H9 (cell line): Measurements from ENCODE around the gene GPR173. TPM values are rescaled to one million over a fixed set of nuclear protein-coding genes. Genes with fewer than 3 reads are reported as not detected.

Source experiments
- DNase-seq: peaks from one replicate; pipeline ENCODE4 v3.0.0-alpha.2; 2017
- H2AFZ ChIP-seq: one replicate; pipeline ENCODE4 v1.6.1; 2013; ENCODE audit warnings: mild to moderate bottlenecking, low read length, control low read depth, moderate library complexity
- H2AK5ac ChIP-seq: 2 replicates; pipeline ENCODE4 v1.6.1; 2013; ENCODE audit warnings: low read length, control low read depth, mixed read lengths; ENCODE audit not compliant: insufficient read length
- H2BK120ac ChIP-seq: one replicate; pipeline ENCODE4 v1.6.1; 2013; ENCODE audit warnings: low read depth, mild to moderate bottlenecking, low read length, control low read depth, inconsistent platforms; ENCODE audit not compliant: poor library complexity, severe bottlenecking
- H2BK12ac ChIP-seq: 2 replicates; pipeline ENCODE4 v1.6.1; 2013; ENCODE audit warnings: low read length, control low read depth, mixed read lengths, low read depth; ENCODE audit not compliant: insufficient read length
- H2BK15ac ChIP-seq: 2 replicates; pipeline ENCODE4 v1.6.1; 2013; ENCODE audit warnings: low read depth, low read length, control low read depth
- H2BK20ac ChIP-seq: one replicate; pipeline ENCODE4 v1.6.1; 2013; ENCODE audit warnings: low read depth, mild to moderate bottlenecking, low read length, control low read depth, inconsistent platforms; ENCODE audit not compliant: poor library complexity, severe bottlenecking
- H2BK5ac ChIP-seq: 2 replicates; pipeline ENCODE4 v1.6.1; 2013; ENCODE audit warnings: low read length, control low read depth, mixed read lengths; ENCODE audit not compliant: insufficient read length
- H3K14ac ChIP-seq: 2 replicates; pipeline ENCODE4 v1.6.1; 2013; ENCODE audit warnings: low read length, control low read depth; ENCODE audit not compliant: insufficient read depth
- H3K18ac ChIP-seq: 2 replicates; pipeline ENCODE4 v1.6.1; 2013; ENCODE audit warnings: low read depth, mild to moderate bottlenecking, mixed read lengths, low read length, control low read depth; ENCODE audit not compliant: insufficient read length
- H3K23ac ChIP-seq: 2 replicates; pipeline ENCODE4 v1.6.1; 2013; ENCODE audit warnings: low read length, control low read depth, mixed read lengths, low read depth; ENCODE audit not compliant: insufficient read length
- H3K23me2 ChIP-seq: 2 replicates; pipeline ENCODE4 v1.6.1; 2013; ENCODE audit warnings: low read depth, mild to moderate bottlenecking, mixed read lengths, low read length, control low read depth; ENCODE audit not compliant: insufficient read length, poor library complexity, severe bottlenecking
- H3K27ac ChIP-seq: 2 replicates; pipeline ENCODE4 v1.5.1; 2013; ENCODE audit warnings: low read length, control low read depth, mixed read lengths, low read depth; ENCODE audit not compliant: insufficient read length
- H3K27me3 ChIP-seq: 2 replicates; pipeline ENCODE4 v1.6.1; 2013; ENCODE audit warnings: low read length, control low read depth, inconsistent platforms; ENCODE audit not compliant: insufficient read depth
- H3K4ac ChIP-seq: 2 replicates; pipeline ENCODE4 v1.6.1; 2013; ENCODE audit warnings: low read depth, mild to moderate bottlenecking, control low read depth, inconsistent platforms, low read length, moderate library complexity
- H3K4me1 ChIP-seq: 2 replicates; pipeline ENCODE4 v1.6.1; 2013; ENCODE audit warnings: low read length, control low read depth, inconsistent platforms; ENCODE audit not compliant: insufficient read depth
- H3K4me2 ChIP-seq: 2 replicates; pipeline ENCODE4 v1.6.1; 2013; ENCODE audit warnings: low read length, control low read depth, mixed read lengths; ENCODE audit not compliant: insufficient read length, insufficient read depth
- H3K56ac ChIP-seq: 2 replicates; pipeline ENCODE4 v1.6.1; 2013; ENCODE audit warnings: low read depth, mild to moderate bottlenecking, mixed read lengths, low read length, control low read depth; ENCODE audit not compliant: insufficient read length
- H3K79me1 ChIP-seq: 2 replicates; pipeline ENCODE4 v1.6.1; 2013; ENCODE audit warnings: low read depth, mild to moderate bottlenecking, moderate library complexity, low read length, control low read depth, inconsistent platforms; ENCODE audit not compliant: insufficient read depth, poor library complexity, severe bottlenecking
- H3K79me2 ChIP-seq: 2 replicates; pipeline ENCODE4 v1.6.1; 2013; ENCODE audit warnings: low read length, control low read depth, inconsistent platforms; ENCODE audit not compliant: insufficient read depth
- H3K9ac ChIP-seq: 2 replicates; pipeline ENCODE4 v1.6.1; 2013; ENCODE audit warnings: low read length, control low read depth, mixed read lengths; ENCODE audit not compliant: insufficient read length; ENCODE audit errors: extremely low read depth
- H3K9me3 ChIP-seq: one replicate; pipeline ENCODE4 v1.6.1; 2013; ENCODE audit warnings: low read depth, low read length, inconsistent platforms; ENCODE audit not compliant: control insufficient read depth
- H3T11ph ChIP-seq: one replicate; pipeline ENCODE4 v1.6.1; 2013; ENCODE audit warnings: mild to moderate bottlenecking, low read length, control low read depth, inconsistent platforms
- H4K20me1 ChIP-seq: one replicate; pipeline ENCODE4 v1.6.1; 2013; ENCODE audit not compliant: control insufficient read depth, insufficient read length, insufficient read depth
- H4K5ac ChIP-seq: 2 replicates; pipeline ENCODE4 v1.6.1; 2013; ENCODE audit warnings: low read depth, mild to moderate bottlenecking, mixed read lengths, low read length, control low read depth; ENCODE audit not compliant: insufficient read length
- H4K8ac ChIP-seq: replicated peaks from 2 replicates; pipeline ENCODE4 v1.6.1; 2013; ENCODE audit warnings: low read length, control low read depth, mixed read lengths, low read depth; ENCODE audit not compliant: insufficient read length
- H4K91ac ChIP-seq: 2 replicates; pipeline ENCODE4 v1.6.1; 2013; ENCODE audit warnings: low read depth, mild to moderate bottlenecking, moderate library complexity, mixed read lengths, low read length, control low read depth; ENCODE audit not compliant: insufficient read length
- H3K27ac Mint-ChIP-seq, 3 experiments: 2 replicates in 2 of 3; 3 replicates in 1 of 3; pipeline ENCODE4 v1.8.0; 2020 to 2021; ENCODE audit warnings: mixed read lengths in 3 of 3, mild to moderate bottlenecking in 1 of 3, moderate library complexity in 1 of 3
- H3K27me3 Mint-ChIP-seq: 2 replicates; pipeline ENCODE4 v1.8.0; 2021; ENCODE audit warnings: low read depth, mild to moderate bottlenecking, moderate library complexity, mixed read lengths
- H3K36me3 Mint-ChIP-seq, 3 experiments: 2 replicates in 2 of 3; 3 replicates in 1 of 3; pipeline ENCODE4 v1.8.0; 2020 to 2021; ENCODE audit warnings: low read depth in 3 of 3, mixed read lengths in 3 of 3; ENCODE audit not compliant: insufficient read depth in 1 of 3
- H3K4me1 Mint-ChIP-seq, 2 experiments: 2 replicates each; pipeline ENCODE4 v1.8.0; 2020; ENCODE audit warnings: mixed read lengths in 2 of 2
- H3K4me3 Mint-ChIP-seq, 2 experiments: 2 replicates in 1 of 2; 3 replicates in 1 of 2; pipeline ENCODE4 v1.8.0; 2020 to 2021; ENCODE audit warnings: mild to moderate bottlenecking in 2 of 2, mixed read lengths in 2 of 2, moderate library complexity in 1 of 2
- H3K9me3 Mint-ChIP-seq, 2 experiments: 2 replicates in 1 of 2; 3 replicates in 1 of 2; pipeline ENCODE4 v1.8.0; 2020; ENCODE audit warnings: mild to moderate bottlenecking in 2 of 2, mixed read lengths in 2 of 2, moderate library complexity in 1 of 2
- WGBS: extraction: QIAGEN DNeasy Blood & Tissue Kit; methylation state at CpG from one replicate; pipeline ENCODE4 v1.1.7; 2013; ENCODE audit warnings: missing lambda C conversion rate, low lambda C conversion rate, mixed read lengths; ENCODE audit not compliant: insufficient read length; ENCODE audit errors: extremely low coverage; 5-methylcytosine and 5-hydroxymethylcytosine counted together
- total RNA-seq: library from RNA; stranded (reverse); gene quantifications from 2 replicates; pipeline ENCODE4 v1.2.1, GENCODE V29; 2021
- TF ChIP-seq, protein P1 (sequence below): fragments of 200-600 bp; sonication (generic); conservative IDR thresholded peaks from 3 replicates; pipeline ENCODE4 v1.8.0; 2021; ENCODE audit warnings: antibody characterized with exemption, mild to moderate bottlenecking

GPR173 gene
- total RNA-seq, 1 experiment from 2014 or later = 5.4 TPM

DNA sequence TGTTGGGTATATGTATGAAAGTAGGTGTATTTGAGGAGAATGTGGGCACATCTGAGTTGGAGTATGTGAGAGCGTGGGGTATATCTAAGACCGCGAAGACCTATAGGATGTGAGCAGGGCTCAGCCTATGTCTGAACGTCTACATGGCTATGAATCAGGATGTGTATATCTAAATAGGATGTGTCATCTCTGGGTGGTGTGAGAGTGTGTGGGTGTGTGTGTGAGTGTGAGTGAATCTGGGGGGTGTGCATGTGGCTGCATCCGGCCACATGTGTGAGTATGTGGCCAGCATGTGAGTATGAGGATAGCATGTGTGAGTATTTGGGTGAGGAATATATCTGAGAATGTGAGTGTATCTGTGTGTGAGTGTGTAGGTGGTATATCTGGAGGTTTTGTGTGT lies 7.7 kb downstream of the GPR173 start:
- Histone ChIP-seq H3K9me3 (peaks cover 53% of the 10 kb centered on the region), H3K56ac (no peak overlapping the region), H2BK5ac (no peak overlapping the region), H3K4ac (no peak overlapping the region), H2BK20ac (no peak overlapping the region), H3K27ac (no peak overlapping the region), H3K79me1 (no peaks in the 10 kb centered on the region), H2BK120ac (no peak overlapping the region), H3T11ph (no peak overlapping the region), H2AFZ (no peak overlapping the region), H3K14ac (no peak overlapping the region), H3K79me2 (no peaks in the 10 kb centered on the region; the same call in 1 of the 2 replicates), H2AK5ac (no peak overlapping the region), H2BK12ac (no peak overlapping the region), H4K5ac (no peak overlapping the region), H3K4me2 (no peak overlapping the region), H3K9ac (no peak overlapping the region), H3K27me3 (no peaks in the 10 kb centered on the region), H3K23me2 (no peaks in the 10 kb centered on the region), H2BK15ac (no peak overlapping the region), H3K4me1 (no peaks in the 10 kb centered on the region), H3K18ac (no peak overlapping the region), H4K8ac (no peak overlapping the region), H4K20me1 (no peaks in the 10 kb centered on the region), H4K91ac (no peak overlapping the region), H3K23ac (no peak overlapping the region)
- WGBS = no CpG with 5 or more reads among the region's 5 CpGs
- Mint-ChIP-seq H3K36me3 (peaks cover 0 to 3% (median 0%) of the 10 kb centered on the region in 3 experiments; a peak in 3 of 7 replicates), H3K27me3 (no peaks in the 10 kb centered on the region), H3K4me1 (no peaks in the 10 kb centered on the region), H3K4me3 (no peak overlapping the region), H3K27ac (no peak overlapping the region), H3K9me3 (peaks cover 15 to 16% of the 10 kb centered on the region in 2 experiments)
- DNase-seq = no peak
- TF ChIP-seq, protein P1, sequence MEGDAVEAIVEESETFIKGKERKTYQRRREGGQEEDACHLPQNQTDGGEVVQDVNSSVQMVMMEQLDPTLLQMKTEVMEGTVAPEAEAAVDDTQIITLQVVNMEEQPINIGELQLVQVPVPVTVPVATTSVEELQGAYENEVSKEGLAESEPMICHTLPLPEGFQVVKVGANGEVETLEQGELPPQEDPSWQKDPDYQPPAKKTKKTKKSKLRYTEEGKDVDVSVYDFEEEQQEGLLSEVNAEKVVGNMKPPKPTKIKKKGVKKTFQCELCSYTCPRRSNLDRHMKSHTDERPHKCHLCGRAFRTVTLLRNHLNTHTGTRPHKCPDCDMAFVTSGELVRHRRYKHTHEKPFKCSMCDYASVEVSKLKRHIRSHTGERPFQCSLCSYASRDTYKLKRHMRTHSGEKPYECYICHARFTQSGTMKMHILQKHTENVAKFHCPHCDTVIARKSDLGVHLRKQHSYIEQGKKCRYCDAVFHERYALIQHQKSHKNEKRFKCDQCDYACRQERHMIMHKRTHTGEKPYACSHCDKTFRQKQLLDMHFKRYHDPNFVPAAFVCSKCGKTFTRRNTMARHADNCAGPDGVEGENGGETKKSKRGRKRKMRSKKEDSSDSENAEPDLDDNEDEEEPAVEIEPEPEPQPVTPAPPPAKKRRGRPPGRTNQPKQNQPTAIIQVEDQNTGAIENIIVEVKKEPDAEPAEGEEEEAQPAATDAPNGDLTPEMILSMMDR = no peak
